Coronary artery (tissue), 2 donors: Measurements from ENCODE around the gene KCNIP3.

Experiments
- DNase-seq: peaks from one replicate; pipeline ENCODE4 v3.0.0-alpha.2; 2017; ENCODE audit warnings: low spot score
- H3K27ac ChIP-seq, 2 donors: fragments of 200-600 bp; sonication (generic); one replicate each; pipeline ENCODE4 v1.5.1; 2016 to 2019
- H3K4me3 ChIP-seq: fragments of 200-600 bp; sonication (generic); 2 replicates; pipeline ENCODE4 v1.5.1; 2016; ENCODE audit warnings: mild to moderate bottlenecking, moderate library complexity
- TF ChIP-seq, protein P1 (sequence below): fragments of 200-600 bp; sonication (generic); IDR thresholded peaks from one replicate; pipeline ENCODE4 v1.5.1; 2019; ENCODE audit warnings: antibody characterized with exemption

The KCNIP3 gene

DNA sequence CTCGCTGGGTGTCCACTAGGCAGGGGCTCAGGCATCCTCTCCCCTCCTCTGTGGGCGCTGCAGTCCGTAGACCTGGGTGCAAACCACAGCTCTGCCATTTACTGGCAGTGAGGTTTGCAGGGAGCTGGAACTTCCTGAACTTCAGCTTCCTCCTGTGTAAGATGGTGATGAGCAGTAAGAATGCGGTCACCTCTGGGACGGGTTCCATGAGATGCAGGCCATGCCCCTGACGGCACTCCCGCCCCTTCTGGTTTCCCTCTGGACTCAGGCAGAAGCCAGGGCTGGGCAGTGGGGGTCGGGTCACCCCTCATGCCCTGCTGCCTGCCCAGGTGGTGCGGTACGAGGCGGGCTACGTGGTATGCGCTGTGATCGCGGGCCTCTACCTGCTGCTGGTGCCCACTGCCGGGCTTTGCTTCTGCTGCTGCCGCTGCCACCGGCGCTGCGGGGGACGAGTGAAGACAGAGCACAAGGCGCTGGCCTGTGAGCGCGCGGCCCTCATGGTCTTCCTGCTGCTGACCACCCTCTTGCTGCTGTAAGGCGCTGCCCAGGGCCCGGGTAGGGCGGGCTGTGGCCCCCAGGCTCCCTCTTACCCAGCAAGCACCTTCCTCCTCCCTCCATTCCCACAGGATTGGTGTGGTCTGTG, 21.4 kb upstream of the KCNIP3 start:
- DNase-seq = no peak
- TF ChIP-seq, protein P1, sequence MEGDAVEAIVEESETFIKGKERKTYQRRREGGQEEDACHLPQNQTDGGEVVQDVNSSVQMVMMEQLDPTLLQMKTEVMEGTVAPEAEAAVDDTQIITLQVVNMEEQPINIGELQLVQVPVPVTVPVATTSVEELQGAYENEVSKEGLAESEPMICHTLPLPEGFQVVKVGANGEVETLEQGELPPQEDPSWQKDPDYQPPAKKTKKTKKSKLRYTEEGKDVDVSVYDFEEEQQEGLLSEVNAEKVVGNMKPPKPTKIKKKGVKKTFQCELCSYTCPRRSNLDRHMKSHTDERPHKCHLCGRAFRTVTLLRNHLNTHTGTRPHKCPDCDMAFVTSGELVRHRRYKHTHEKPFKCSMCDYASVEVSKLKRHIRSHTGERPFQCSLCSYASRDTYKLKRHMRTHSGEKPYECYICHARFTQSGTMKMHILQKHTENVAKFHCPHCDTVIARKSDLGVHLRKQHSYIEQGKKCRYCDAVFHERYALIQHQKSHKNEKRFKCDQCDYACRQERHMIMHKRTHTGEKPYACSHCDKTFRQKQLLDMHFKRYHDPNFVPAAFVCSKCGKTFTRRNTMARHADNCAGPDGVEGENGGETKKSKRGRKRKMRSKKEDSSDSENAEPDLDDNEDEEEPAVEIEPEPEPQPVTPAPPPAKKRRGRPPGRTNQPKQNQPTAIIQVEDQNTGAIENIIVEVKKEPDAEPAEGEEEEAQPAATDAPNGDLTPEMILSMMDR = no peak
- Histone ChIP-seq H3K4me3 (no peak overlapping the region), H3K27ac (no peak overlapping the region)

GRCh38 chr2:95276244-95276887, 20.8 kb upstream of the KCNIP3 start:
- no peak overlapping the region for H3K27ac ChIP-seq
- no peak for DNase-seq
- no peak overlapping the region for H3K4me3 ChIP-seq
- TF ChIP-seq, protein P1 = no peak

- TF ChIP-seq, protein P1 = no peak
- Histone ChIP-seq H3K27ac (no peak overlapping the region), H3K4me3 (no peak overlapping the region)
- no peak for DNase-seq
Measured at GRCh38 chr2:95276888-95277245, 20.3 kb upstream of the KCNIP3 start.

- no peak overlapping the region for H3K4me3 ChIP-seq
- DNase-seq = no peak
- H3K27ac ChIP-seq = no peak overlapping the region
- TF ChIP-seq, protein P1 = no peak
Measured at GRCh38 chr2:95277246-95277906, 19.8 kb upstream of the KCNIP3 start.

- no peak for DNase-seq
- Histone ChIP-seq H3K4me3 (no peak overlapping the region), H3K27ac (no peak overlapping the region)
- TF ChIP-seq, protein P1 = no peak
Measured at GRCh38 chr2:95278051-95278471, 19.1 kb upstream of the KCNIP3 start.

DNA sequence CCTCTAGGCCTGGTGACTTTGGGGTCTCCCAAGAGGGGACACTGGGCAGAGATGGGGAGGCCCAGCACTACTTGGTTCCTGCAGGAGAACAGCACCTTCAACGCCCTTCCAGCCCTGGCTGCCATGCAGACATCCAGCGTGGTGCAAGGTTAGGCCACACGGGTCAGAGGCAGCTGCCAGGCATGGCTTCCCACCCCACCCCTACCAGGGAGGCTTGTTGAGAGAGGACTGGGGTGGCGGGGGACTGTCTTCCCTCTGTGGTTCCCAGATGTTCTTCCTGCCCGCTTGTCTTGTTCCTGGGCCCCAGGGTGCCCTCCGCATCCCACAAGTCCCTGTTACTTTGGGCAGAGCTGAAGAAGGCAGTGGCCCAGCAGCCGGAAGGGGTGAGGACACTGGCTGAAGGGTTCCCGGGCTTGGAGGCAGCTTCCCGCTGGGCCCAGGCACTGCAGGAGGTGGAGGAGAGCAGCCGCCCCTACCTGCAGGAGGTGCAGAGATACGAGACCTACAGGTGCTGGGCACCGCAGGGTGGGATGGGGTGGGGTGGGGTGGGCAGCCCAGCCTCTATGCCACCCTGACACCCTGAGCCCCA, 18.4 kb upstream of the KCNIP3 start:
- Histone ChIP-seq H3K4me3 (no peak overlapping the region), H3K27ac (no peak overlapping the region)
- TF ChIP-seq, protein P1 = no peak
- DNase-seq = no peak
